GM12872 (cell line): ENCODE data around the gene TTLL10.

Experiments used
- TF ChIP-seq, protein P1 (sequence below): IDR thresholded peaks from 3 replicates; pipeline ENCODE4 v1.5.1; 2011; ENCODE audit warnings: low read depth, mild to moderate bottlenecking, low read length, moderate library complexity; ENCODE audit not compliant: insufficient read depth

TTLL10 gene

DNA sequence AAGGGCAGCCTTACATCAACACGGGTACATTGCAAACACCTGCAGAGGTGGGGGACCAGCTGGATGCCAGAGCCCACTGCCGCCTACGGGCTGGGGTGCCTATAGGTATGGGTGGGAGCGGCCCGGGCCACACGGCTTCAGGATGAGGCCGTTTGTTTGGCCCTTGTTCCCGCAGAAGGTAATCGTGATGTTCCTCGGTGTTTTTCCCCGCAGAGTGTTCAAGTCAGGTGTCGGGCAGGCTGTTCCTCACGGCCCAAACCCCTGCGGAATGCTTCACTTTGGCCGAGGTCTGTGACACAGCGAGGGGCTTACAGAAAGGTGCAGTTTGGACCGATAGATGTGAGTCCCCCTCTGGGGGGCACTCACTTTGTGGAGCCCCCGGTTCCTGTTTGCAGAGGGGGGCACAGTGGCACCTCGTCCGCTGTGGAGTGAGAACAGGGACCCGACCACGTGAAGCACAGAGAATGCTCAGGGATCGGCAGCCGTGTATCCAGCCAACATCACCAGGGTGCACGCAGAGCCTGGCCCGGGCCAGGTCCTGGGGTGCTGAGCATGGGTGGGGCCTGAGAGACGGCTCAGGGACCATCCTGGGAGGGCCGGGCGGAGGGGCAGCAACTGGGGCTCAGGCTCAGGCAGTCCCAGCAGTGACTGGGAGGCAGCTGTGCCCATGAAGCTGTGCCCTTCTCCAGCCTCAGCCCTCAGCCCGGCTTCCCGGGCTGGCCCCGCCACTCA is 453 bp upstream of the TTLL10 start:
- TF ChIP-seq, protein P1, sequence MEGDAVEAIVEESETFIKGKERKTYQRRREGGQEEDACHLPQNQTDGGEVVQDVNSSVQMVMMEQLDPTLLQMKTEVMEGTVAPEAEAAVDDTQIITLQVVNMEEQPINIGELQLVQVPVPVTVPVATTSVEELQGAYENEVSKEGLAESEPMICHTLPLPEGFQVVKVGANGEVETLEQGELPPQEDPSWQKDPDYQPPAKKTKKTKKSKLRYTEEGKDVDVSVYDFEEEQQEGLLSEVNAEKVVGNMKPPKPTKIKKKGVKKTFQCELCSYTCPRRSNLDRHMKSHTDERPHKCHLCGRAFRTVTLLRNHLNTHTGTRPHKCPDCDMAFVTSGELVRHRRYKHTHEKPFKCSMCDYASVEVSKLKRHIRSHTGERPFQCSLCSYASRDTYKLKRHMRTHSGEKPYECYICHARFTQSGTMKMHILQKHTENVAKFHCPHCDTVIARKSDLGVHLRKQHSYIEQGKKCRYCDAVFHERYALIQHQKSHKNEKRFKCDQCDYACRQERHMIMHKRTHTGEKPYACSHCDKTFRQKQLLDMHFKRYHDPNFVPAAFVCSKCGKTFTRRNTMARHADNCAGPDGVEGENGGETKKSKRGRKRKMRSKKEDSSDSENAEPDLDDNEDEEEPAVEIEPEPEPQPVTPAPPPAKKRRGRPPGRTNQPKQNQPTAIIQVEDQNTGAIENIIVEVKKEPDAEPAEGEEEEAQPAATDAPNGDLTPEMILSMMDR = no peak

DNA sequence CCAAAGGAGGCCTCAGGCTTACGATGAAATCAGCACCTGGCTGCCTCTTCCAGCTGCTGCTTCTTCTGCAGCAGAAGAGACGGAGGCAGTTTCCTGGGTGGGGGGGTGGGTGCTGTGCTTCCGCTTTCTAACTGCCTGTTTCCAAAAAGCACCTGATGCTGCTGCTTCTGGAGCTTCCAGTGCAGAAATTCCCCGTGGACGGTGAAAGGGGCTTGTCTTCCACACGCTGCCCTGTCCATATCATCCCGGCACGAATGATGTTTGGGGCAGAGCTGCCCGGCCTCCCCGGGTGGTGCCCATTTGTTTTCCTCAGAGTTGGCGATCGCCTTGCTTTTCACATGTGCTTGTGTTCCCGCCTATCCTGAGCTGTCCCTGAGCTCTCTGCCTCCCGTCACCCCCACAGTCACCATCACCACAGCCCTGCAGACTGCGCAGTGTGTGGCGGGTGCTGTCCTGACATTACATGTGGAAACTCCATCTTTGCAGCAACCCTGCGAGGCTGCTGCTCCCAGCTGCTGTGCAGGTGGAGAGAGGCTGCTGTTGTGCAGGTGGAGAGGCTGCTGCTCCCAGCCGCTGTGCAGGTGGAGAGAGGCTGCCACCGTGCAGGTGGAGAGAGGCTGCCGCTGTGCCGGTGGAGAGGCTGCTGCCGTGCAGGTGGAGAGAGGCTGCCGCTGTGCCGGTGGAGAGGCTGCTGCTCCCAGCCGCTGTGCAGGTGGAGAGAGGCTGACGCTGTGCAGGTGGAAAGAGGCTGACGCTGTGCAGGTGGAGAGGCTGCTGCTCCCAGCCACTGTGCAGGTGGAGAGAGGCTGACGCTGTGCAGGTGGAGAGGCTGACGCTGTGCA is 1.8 kb downstream of the TTLL10 start:
- TF ChIP-seq, protein P1 = no peak

DNA sequence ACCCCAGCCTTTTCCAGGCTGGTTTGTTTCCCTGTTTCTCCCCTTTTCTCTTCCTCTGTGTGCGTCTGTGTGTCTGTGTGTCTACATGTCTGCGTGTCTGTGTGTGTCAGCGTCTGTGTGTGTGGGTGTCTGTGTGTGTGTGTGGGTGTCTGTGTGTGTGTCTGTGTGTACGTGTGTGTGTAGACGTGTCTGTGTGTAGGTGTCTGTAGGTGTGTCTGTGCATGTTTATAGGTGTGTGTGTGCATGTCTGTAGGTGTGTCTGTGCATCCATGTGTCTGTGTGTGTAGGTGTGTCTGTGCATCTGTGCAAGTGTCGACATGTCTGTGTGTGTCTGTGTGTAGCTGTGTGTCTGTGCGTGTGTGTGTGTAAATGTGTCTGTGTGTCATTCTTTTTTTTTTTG is 3.3 kb downstream of the TTLL10 start:
- TF ChIP-seq, protein P1 = no peak

DNA sequence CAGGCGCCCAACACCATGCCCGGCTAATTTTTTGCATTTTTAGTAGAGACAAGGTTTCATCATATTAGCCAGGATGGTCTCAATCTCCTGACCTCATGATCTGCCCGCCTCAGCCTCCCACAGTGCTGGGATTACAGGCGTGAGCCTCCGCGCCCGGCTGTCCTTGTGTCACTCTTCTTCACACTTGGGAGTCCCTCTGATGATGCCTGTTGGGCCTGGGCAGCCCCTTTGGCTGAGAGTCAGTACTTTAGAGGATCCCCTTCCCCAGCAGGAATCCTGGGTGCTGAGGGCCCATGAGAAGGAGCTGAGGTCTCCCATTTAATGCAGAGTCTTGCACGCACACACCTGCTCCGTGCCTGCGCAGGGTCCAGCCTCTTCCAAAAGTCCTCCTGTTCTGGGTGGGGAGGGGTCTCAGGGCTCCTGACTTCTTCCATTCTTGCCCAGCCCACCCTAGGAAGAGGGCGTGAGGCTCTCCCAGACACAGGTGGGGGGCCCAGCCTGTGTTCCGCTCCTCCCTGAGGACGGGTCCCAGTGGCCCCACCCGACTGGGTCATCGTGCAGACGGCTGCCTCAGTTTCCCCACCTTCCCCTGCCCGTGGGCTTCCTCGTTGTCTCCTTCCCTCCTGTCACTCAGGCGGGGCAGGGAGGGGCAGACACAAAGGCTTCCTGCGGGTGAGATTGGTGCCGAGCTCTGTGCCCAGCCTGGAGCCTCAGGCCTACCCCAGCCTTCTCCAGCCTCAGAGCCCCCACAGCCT is 3.9 kb downstream of the TTLL10 start:
- TF ChIP-seq, protein P1 = no peak

DNA sequence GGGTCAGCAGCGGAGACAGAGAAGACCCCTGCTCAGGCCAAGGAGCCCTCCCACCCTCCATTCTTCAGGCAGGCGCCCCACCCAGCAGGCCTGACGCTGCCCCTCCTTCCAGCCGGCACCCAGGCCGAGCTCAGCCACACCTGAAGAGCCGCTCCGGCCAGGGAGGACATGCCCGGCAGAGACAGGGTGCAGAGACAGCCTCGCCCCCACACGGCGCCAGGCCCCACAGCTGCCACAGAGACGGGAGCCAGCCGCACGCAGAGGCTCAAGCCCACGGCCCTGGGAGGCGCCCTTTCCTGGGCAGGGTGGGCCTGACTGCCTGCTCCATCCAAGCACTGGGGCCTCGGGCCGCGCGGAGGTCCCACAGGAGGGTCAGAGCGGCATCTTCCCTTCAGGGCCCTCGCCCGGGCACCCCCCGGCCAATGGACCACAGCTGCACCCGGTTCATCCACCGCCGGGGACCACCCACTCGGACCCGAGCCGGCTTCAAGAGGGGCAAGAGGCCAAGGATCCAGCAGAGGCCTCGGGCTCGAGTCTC is 5.2 kb downstream of the TTLL10 start:
- TF ChIP-seq, protein P1 = no peak

DNA sequence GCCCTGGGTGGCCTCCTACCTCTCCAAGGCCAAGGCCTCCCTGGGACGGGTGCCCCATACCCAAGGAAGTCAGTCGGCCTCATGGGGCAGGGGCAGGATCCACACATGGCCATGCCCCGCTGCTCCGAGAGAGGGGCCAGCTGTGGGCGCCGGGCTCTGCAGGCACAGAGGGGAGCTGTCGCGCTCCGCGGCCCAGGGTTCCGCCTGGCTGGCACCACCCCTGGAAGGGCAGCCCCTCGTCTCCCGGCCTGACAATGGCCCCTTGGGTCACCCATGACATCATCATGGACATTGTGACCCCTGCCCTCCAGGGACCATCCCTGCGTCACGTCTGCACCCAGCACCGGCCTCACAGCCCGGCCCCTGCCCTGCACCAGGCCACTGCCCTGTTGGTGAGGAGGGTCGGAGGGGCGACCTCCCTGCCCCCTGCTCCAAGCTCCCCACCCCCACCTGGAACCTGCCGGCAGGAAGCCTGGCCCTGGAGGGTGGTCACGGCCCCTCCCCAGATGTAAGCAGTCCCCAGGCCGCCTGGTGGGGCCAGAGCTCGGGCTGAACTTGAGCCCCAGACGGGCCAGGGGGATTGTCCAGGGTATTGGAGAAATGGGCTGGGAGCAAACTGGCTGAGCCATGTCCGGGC is 5.8 kb downstream of the TTLL10 start:
- TF ChIP-seq, protein P1 = no peak
